Mucosa of rectum (tissue), 2 donors: Measurements from ENCODE around the gene MT4.
A peak's percentile ranks its signal among the peaks of the same experiment; 100 is the strongest.

Source experiments
- H3K27ac ChIP-seq, 2 donors: one replicate each; pipeline ENCODE4 v1.7.0; 2013; ENCODE audit warnings: inconsistent platforms in 2 of 2, low read depth in 2 of 2, low read length in 2 of 2
- H3K27me3 ChIP-seq, 2 donors: one replicate each; pipeline ENCODE4 v1.7.0; 2013; ENCODE audit warnings: low read length in 2 of 2; ENCODE audit not compliant: control insufficient read depth in 2 of 2, insufficient read depth in 2 of 2
- H3K36me3 ChIP-seq, 2 donors: one replicate each; pipeline ENCODE4 v1.7.0; 2013; ENCODE audit warnings: low read length in 2 of 2; ENCODE audit not compliant: control insufficient read depth in 2 of 2, insufficient read depth in 2 of 2
- H3K4me1 ChIP-seq, 2 donors: one replicate each; pipeline ENCODE4 v1.7.0; 2013; ENCODE audit warnings: low read length in 2 of 2, mild to moderate bottlenecking in 1 of 2; ENCODE audit not compliant: control insufficient read depth in 2 of 2, insufficient read depth in 2 of 2
- H3K4me3 ChIP-seq, 2 donors: one replicate each; pipeline ENCODE4 v1.7.0; 2013; ENCODE audit warnings: low read length in 2 of 2
- H3K9ac ChIP-seq, 2 donors: one replicate each; pipeline ENCODE4 v1.7.0; 2013; ENCODE audit warnings: low read length in 2 of 2, low read depth in 1 of 2, mild to moderate bottlenecking in 1 of 2
- H3K9me3 ChIP-seq, 2 donors: one replicate each; pipeline ENCODE4 v1.7.0; 2013; ENCODE audit warnings: low read length in 2 of 2; ENCODE audit not compliant: control insufficient read depth in 2 of 2
- donor health status: healthy.
- donor health status: Normal muscosa, but diverticular disease.

MT4 gene

GRCh38 chr16:56538331-56538730 lies 26.5 kb upstream of the MT4 start:
- H3K4me1 ChIP-seq, result no peaks in the 10 kb centered on the region
- no peaks in the 10 kb centered on the region for H3K27me3 ChIP-seq
- H3K9me3 ChIP-seq, result no peaks in the 10 kb centered on the region
- no peak overlapping the region for H3K4me3 ChIP-seq
- no peaks in the 10 kb centered on the region for H3K36me3 ChIP-seq
- no peak overlapping the region for H3K9ac ChIP-seq
- H3K27ac ChIP-seq, result no peak overlapping the region

- Histone ChIP-seq H3K27ac (no peak overlapping the region), H3K27me3 (no peaks in the 10 kb centered on the region), H3K9me3 (no peaks in the 10 kb centered on the region), H3K36me3 (no peaks in the 10 kb centered on the region), H3K4me1 (no peaks in the 10 kb centered on the region), H3K9ac (no peak overlapping the region), H3K4me3 (no peak overlapping the region)
Measured at GRCh38 chr16:56539656-56540055, 25.2 kb upstream of the MT4 start.

- Histone ChIP-seq H3K9me3 (no peaks in the 10 kb centered on the region), H3K4me3 (no peak overlapping the region), H3K27ac (no peak overlapping the region), H3K27me3 (no peaks in the 10 kb centered on the region), H3K9ac (no peak overlapping the region), H3K4me1 (no peaks in the 10 kb centered on the region), H3K36me3 (no peaks in the 10 kb centered on the region)
Measured at GRCh38 chr16:56542039-56542438, 22.8 kb upstream of the MT4 start.

DNA sequence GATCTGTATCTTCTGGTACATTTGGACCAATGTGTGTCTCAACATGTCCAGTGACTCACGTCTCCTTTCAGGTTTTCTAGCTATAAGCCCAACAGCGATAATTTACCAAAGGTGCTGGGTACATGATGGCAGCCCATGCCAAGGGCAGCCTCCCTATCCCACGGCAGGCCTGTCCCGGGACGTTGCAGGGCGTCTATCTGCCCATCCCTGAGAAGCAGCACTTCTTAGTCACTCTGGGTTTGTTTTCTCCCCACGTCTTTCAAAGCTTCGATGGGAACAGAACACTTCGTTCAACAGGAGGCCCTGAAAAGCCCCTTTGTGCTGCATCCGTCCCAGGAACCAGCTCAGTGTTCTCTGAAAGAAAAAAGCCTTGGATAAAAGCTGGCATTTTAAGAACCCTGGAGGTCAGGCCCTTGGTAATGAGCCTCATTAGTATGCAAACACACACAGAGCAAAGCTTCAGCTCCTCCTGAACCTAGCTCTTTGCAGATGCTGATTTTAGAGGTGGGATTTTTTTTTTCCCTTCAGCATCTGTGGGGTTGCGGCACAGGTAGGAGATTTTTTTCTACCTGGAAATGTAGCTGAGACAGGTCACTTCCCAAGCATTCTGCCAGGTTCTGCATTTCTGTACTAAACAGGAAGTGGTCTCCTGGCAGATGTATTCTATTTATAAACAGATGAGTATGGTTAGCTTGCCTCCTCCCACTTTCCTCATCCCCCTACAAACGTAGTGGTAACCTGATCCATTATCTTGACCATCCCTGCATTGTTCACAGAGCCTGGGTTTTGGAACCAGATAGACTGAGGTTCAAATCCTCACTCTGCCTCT lies 17.5 kb upstream of the MT4 start:
- H3K9me3 ChIP-seq, result no peaks in the 10 kb centered on the region
- H3K4me3 ChIP-seq, result no peak overlapping the region
- H3K4me1 ChIP-seq, result peaks cover 4% of the 10 kb centered on the region in 2 donors
- H3K9ac ChIP-seq, result no peak overlapping the region
- no peak overlapping the region for H3K27ac ChIP-seq
- no peaks in the 10 kb centered on the region for H3K27me3 ChIP-seq
- no peaks in the 10 kb centered on the region for H3K36me3 ChIP-seq

DNA sequence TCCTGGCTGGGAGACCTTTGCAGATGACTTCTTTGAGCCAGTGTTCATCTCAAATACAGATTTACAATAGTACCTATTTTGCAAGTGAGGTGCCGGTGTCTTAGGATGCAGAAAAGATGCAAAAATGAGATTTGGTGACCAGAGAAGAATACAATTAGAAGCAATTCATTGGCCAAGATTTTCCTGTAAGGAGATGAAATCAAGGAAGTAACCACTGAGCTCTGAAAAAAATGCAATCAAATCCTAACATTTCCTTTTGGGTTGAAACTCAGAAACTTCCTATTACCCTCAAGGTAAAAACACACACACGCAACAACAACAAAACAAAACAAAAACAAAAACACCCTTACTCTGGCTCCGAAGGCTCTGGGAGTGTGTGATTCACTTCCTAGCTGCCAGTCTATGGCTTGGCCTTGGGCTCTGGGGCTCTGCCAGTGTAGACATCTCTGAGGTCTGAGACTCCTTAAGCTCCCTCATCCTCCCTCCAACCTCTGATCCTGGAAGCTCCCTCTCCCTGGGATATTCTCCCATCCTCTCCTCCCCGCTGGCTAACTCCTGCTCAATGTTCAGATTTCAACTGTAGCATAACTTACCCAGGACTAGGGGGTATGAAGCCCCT lies 16.8 kb upstream of the MT4 start:
- H3K4me3 ChIP-seq, result no peak overlapping the region
- no peak overlapping the region for H3K9ac ChIP-seq
- no peaks in the 10 kb centered on the region for H3K27me3 ChIP-seq
- H3K27ac ChIP-seq, result no peak overlapping the region
- H3K36me3 ChIP-seq, result no peaks in the 10 kb centered on the region
- H3K4me1 ChIP-seq, result peaks cover 4 to 5% of the 10 kb centered on the region in 2 donors
- no peaks in the 10 kb centered on the region for H3K9me3 ChIP-seq

DNA sequence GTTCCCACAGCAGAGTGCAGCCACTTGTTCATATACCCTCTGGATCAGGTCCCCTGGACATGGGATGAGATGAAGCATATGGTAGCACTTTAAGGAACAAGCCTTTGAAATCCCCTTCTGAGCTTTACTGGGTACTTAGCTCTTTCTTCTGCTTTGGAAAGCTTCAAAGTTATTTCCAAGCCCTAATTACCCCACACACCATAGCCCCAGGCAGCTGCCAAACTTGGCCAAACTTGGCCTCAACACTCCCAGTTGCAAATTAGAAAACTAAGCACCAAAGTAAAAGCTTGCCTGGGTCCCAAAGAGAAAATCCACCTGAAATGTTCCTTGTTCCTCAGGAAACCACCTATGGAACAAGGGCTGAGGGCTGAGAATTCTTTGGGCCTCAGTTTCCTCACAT lies 15.7 kb upstream of the MT4 start:
- no peak overlapping the region for H3K9ac ChIP-seq
- H3K9me3 ChIP-seq, result no peaks in the 10 kb centered on the region
- H3K4me1 ChIP-seq, result peaks cover 4 to 5% of the 10 kb centered on the region in 2 donors
- H3K36me3 ChIP-seq, result no peaks in the 10 kb centered on the region
- no peak overlapping the region for H3K27ac ChIP-seq
- no peaks in the 10 kb centered on the region for H3K27me3 ChIP-seq
- H3K4me3 ChIP-seq, result no peak overlapping the region

- no peak overlapping the region for H3K9ac ChIP-seq
- no peaks in the 10 kb centered on the region for H3K36me3 ChIP-seq
- H3K27me3 ChIP-seq, result no peaks in the 10 kb centered on the region
- peaks cover 4 to 5% of the 10 kb centered on the region in 2 donors for H3K4me1 ChIP-seq
- no peaks in the 10 kb centered on the region for H3K9me3 ChIP-seq
- no peak overlapping the region for H3K27ac ChIP-seq
- no peak overlapping the region for H3K4me3 ChIP-seq
Measured at GRCh38 chr16:56549744-56550385, 15.0 kb upstream of the MT4 start.

DNA sequence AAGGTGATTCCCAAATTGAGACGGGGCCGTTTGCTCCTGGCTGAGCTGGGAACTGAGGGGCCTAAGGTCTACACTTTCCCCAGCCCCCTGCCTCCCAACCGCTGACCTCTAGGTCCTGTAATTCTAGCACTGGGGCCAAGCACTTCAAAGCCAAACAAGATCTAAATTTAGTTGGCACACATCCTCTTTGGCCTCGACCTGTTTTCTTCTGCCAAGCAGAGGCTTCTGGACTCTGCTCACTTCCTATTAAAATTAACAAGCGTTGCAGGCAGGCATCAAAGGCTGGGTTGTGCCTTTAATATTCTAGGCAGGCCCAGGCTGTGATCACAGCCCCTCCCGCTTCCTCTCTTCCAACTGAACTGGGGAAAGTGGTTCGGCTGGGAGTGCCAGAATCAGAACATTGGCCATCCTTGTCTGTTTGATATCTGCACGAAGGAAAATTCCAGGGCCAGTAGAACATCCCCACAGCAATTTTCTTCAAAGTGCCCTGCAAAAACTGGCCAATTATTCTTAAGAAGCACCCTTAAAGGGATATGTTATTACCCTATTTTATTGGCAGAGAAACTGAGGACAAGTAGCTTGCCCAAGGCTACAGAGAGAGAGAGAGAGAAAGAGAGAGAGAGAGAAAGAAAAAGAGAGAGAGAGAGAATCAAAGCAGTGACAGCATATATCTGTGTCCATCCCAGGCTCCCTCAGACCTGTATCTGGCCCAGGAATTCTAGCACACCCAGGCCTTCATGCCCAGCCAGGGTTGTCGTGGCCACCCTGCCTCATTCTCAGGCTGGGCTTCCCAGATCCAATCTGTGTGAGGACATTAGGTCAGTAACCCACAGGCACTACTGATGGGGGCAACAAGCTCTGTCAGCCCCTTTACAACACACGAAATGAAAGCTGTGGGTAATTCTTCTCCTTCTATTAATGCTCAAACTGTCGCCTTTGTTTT lies 12.8 kb upstream of the MT4 start:
- peak overlapping the region in 1 of 2 donors; percentile 35 for H3K27ac ChIP-seq
- H3K9ac ChIP-seq, result no peak overlapping the region
- H3K9me3 ChIP-seq, result no peaks in the 10 kb centered on the region
- H3K4me3 ChIP-seq, result no peak overlapping the region
- peaks cover 4 to 5% of the 10 kb centered on the region in 2 donors for H3K4me1 ChIP-seq
- H3K36me3 ChIP-seq, result no peaks in the 10 kb centered on the region
- no peaks in the 10 kb centered on the region for H3K27me3 ChIP-seq

DNA sequence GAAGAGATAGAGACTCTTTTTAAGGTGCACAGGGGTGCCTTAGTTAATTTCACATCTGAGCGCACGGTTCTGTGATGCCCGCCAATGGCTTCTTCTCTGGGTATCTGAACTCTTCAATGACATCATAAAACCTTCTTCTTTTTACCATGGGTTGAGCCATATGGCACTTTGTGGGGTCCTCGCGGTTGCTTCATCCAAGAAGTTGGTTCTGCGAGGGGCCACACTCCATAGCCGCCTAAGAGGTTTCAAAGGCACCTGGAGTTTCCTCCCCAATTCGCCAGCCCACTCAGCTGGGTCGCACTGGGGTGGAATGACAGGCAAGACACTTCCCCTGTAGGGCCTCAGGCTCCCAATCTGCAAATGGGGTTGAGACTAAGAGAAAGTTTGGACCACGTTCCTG lies 10.4 kb upstream of the MT4 start:
- no peak overlapping the region for H3K9ac ChIP-seq
- no peak overlapping the region for H3K27ac ChIP-seq
- peaks cover 0 to 3% of the 10 kb centered on the region in 2 donors for H3K27me3 ChIP-seq
- H3K36me3 ChIP-seq, result no peaks in the 10 kb centered on the region
- peaks cover 4 to 5% of the 10 kb centered on the region in 2 donors for H3K4me1 ChIP-seq
- no peaks in the 10 kb centered on the region for H3K9me3 ChIP-seq
- H3K4me3 ChIP-seq, result no peak overlapping the region
